HG03159 (cell line): ENCODE measurements around the gene SLC27A5.
"Not testable (repeated sequence)": the region's sequence is repeated elsewhere in the genome, so short reads cannot be mapped to it uniquely, and the experiment has no call there.

ENCODE experiments used
- ATAC-seq: cut with Tn5 transposase; IDR thresholded peaks from one replicate; pipeline ENCODE4 v1.9.1; 2021; ENCODE audit warnings: mild to moderate bottlenecking, moderate library complexity; ENCODE audit not compliant: unreplicated experiment

The SLC27A5 gene

GRCh38 chr19:58499021-58499927 lies 12.5 kb downstream of the SLC27A5 start:
- peak; percentile 93 for ATAC-seq

- ATAC-seq, result no peak
Observed at GRCh38 chr19:58498316-58499020, 13.3 kb downstream of the SLC27A5 start.

- ATAC-seq, result no peak
Observed at GRCh38 chr19:58497634-58498170, 14.1 kb downstream of the SLC27A5 start.

GRCh38 chr19:58492265-58492664 lies 19.5 kb downstream of the SLC27A5 start:
- no peak for ATAC-seq

GRCh38 chr19:58491393-58491792 lies 20.4 kb downstream of the SLC27A5 start:
- no peak for ATAC-seq

GRCh38 chr19:58484349-58484748 lies 27.4 kb downstream of the SLC27A5 start:
- not testable (repeated sequence) for ATAC-seq

GRCh38 chr19:58483776-58484175 lies 28.0 kb downstream of the SLC27A5 start:
- ATAC-seq, result no peak

- no peak for ATAC-seq
Observed at GRCh38 chr19:58482372-58482771, 29.4 kb downstream of the SLC27A5 start.

- no peak for ATAC-seq
Observed at GRCh38 chr19:58480831-58481230, 31.0 kb downstream of the SLC27A5 start.

GRCh38 chr19:58480481-58480830 lies 31.3 kb downstream of the SLC27A5 start:
- ATAC-seq, result no peak

- no peak for ATAC-seq
Observed at GRCh38 chr19:58479736-58480480, 31.9 kb downstream of the SLC27A5 start.

- ATAC-seq, result no peak
Observed at GRCh38 chr19:58479303-58479702, 32.5 kb downstream of the SLC27A5 start.

GRCh38 chr19:58477871-58478270 lies 33.9 kb downstream of the SLC27A5 start:
- no peak for ATAC-seq

- ATAC-seq, result no peak
Observed at GRCh38 chr19:58477130-58477529, 34.7 kb downstream of the SLC27A5 start.

GRCh38 chr19:58476498-58477015 lies 35.2 kb downstream of the SLC27A5 start:
- ATAC-seq, result no peak

- ATAC-seq, result peak; percentile 84
Observed at GRCh38 chr19:58475714-58476497, 35.9 kb downstream of the SLC27A5 start, which contains the start of gene ZNF446. TSS of gene ZNF446 (plus strand) at chr19:58476352. CDS start at chr19:58477219, 867 bp downstream.

- peak; percentile 13 for ATAC-seq
Observed at GRCh38 chr19:58474997-58475713, 36.6 kb downstream of the SLC27A5 start.

- ATAC-seq, result no peak
Observed at GRCh38 chr19:58474291-58474996, 37.3 kb downstream of the SLC27A5 start.

- no peak for ATAC-seq
Observed at GRCh38 chr19:58473775-58474174, 38.0 kb downstream of the SLC27A5 start.
